ENCODE data around the gene CUL1.

The CUL1 gene

GRCh38 chr7:148804343-148805235 is 105.9 kb downstream of the CUL1 start:
- DNase-seq (ENCODE audit: low read depth in 2 of 2): no peak

- DNase-seq (ENCODE audit: low read depth in 2 of 2): no peak
These were observed 107.5 kb downstream of the CUL1 start for GRCh38 chr7:148806187-148806586.

GRCh38 chr7:148807436-148807835 is 108.7 kb downstream of the CUL1 start:
- DNase-seq (ENCODE audit: low read depth in 2 of 2): no peak

GRCh38 chr7:148809856-148810255 is 111.2 kb downstream of the CUL1 start:
- no peak for DNase-seq (ENCODE audit: low read depth in 2 of 2)

- DNase-seq (ENCODE audit: low read depth in 2 of 2): no peak
These were observed 113.2 kb downstream of the CUL1 start for GRCh38 chr7:148811892-148812291.

- DNase-seq (ENCODE audit: low read depth in 2 of 2): no peak
These were observed 115.2 kb downstream of the CUL1 start for GRCh38 chr7:148813890-148814289.

GRCh38 chr7:148814922-148815559 is 116.3 kb downstream of the CUL1 start:
- DNase-seq (ENCODE audit: low read depth in 2 of 2): no peak

- no peak for DNase-seq (ENCODE audit: low read depth in 2 of 2)
These were observed 116.9 kb downstream of the CUL1 start for GRCh38 chr7:148815612-148816011.

- DNase-seq (ENCODE audit: low read depth in 2 of 2): no peak
These were observed 121.1 kb downstream of the CUL1 start for GRCh38 chr7:148819697-148820360.

GRCh38 chr7:148821422-148821821 is 122.7 kb downstream of the CUL1 start:
- no peak for DNase-seq (ENCODE audit: low read depth in 2 of 2)

GRCh38 chr7:148824864-148825263 is 126.2 kb downstream of the CUL1 start:
- DNase-seq (ENCODE audit: low read depth in 2 of 2): no peak

GRCh38 chr7:148825338-148825737 is 126.6 kb downstream of the CUL1 start:
- no peak for DNase-seq (ENCODE audit: low read depth in 2 of 2)

GRCh38 chr7:148828965-148829364 is 130.3 kb downstream of the CUL1 start:
- DNase-seq (ENCODE audit: low read depth in 2 of 2): no peak

GRCh38 chr7:148830897-148831692 is 132.4 kb downstream of the CUL1 start:
- no peak for DNase-seq (ENCODE audit: low read depth in 2 of 2)

GRCh38 chr7:148831782-148832181 is 133.1 kb downstream of the CUL1 start:
- DNase-seq (ENCODE audit: low read depth in 2 of 2): no peak

- no peak for DNase-seq (ENCODE audit: low read depth in 2 of 2)
These were observed 135.9 kb downstream of the CUL1 start for GRCh38 chr7:148834605-148835004.

GRCh38 chr7:148835854-148836253 is 137.2 kb downstream of the CUL1 start:
- no peak for DNase-seq (ENCODE audit: low read depth in 2 of 2)

GRCh38 chr7:148838905-148839304 is 140.2 kb downstream of the CUL1 start:
- no peak for DNase-seq (ENCODE audit: low read depth in 2 of 2)

GRCh38 chr7:148847815-148848734 is 149.4 kb downstream of the CUL1 start:
- DNase-seq (ENCODE audit: low read depth in 2 of 2): no peak

GRCh38 chr7:148849393-148850098 is 150.8 kb downstream of the CUL1 start:
- no peak for DNase-seq (ENCODE audit: low read depth in 2 of 2)

All from activated CD8-positive, alpha-beta memory T cell treated with anti-CD3 and anti-CD28 coated beads for 4 hours (primary cell).